Measurements from ENCODE around the gene PHACTR1. TPM values are rescaled to one million over a fixed set of nuclear protein-coding genes. Genes with fewer than 3 reads are reported as not detected.

Gene PHACTR1
- total and polyA plus RNA-seq, 12 donors = 6.3 to 150 (median 79.9) TPM

DNA sequence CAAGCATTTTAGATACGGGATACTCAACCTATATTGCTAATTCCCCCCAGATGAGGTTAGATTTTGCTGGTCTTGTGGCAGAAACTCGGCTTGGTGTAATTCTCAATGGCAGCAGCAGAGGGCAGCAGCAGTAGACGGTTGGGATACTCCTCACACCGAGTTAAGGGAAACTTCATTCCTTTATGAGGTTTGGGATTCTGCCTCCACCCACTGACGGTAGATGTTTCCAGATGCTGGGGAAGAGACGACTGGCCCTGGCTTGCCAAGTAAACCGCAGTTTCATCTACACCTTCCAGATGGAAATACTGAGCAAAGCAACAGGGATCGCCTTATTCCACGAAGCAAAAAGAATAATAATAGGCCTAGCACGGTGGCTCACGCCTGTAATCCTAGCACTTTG is 620.0 kb downstream of the PHACTR1 start:
- no peak overlapping the region for H3K4me3 ChIP-seq
- H3K4me1 ChIP-seq = peaks cover 0 to 29% (median 8%) of the 10 kb centered on the region in 9 donors
- peak overlapping the region in 1 of 10 donors; percentile 40 for H3K27ac ChIP-seq
- peaks cover 0 to 3% (median 0%) of the 10 kb centered on the region in 11 donors for H3K9me3 ChIP-seq
- 24 to 26% methylated on average over 11 of the region's 11 CpGs for WGBS, 2 donors
- ATAC-seq = peak; percentile 66 to 85 (median 72)
- peak; percentile 82 to 84 for DNase-seq
- intact Hi-C loops (cut with DNase I) = loop anchor here in 9 of 10 donors (1.0 to 10.0 kb wide), 14 partner anchors 142 to 431 kb away; partner anchors contain the start of genes SIRT5 (in 5 of the 9), GFOD1 (in 2 of the 9) and NOL7 (in 1 of the 9)
- no peaks in the 10 kb centered on the region for H3K27me3 ChIP-seq
- TF ChIP-seq, protein P1, sequence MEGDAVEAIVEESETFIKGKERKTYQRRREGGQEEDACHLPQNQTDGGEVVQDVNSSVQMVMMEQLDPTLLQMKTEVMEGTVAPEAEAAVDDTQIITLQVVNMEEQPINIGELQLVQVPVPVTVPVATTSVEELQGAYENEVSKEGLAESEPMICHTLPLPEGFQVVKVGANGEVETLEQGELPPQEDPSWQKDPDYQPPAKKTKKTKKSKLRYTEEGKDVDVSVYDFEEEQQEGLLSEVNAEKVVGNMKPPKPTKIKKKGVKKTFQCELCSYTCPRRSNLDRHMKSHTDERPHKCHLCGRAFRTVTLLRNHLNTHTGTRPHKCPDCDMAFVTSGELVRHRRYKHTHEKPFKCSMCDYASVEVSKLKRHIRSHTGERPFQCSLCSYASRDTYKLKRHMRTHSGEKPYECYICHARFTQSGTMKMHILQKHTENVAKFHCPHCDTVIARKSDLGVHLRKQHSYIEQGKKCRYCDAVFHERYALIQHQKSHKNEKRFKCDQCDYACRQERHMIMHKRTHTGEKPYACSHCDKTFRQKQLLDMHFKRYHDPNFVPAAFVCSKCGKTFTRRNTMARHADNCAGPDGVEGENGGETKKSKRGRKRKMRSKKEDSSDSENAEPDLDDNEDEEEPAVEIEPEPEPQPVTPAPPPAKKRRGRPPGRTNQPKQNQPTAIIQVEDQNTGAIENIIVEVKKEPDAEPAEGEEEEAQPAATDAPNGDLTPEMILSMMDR (IDR thresholded peaks at IDR 0.05) = peak; percentile 70 to 95 (median 90)
- H3K36me3 ChIP-seq = no peaks in the 10 kb centered on the region

DNA sequence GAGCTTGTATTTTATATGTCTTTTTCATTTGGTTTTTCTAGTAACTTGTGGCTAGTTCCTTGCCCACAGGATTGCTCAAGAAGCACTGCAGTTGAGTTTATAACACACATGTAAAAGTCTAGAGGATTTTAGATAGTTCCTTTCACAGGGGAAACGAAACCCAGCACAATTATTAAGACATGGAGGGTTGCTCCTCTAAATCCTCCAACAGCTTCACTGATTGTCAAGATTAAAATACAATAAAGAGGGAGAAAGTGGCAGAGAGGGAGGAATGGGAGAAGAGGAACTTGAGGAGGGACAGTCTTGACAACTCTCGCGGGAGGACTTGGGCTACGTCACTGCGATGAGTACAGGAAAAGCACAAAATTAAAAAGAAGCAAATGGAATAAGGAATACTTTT is 621.5 kb downstream of the PHACTR1 start:
- no peaks in the 10 kb centered on the region for H3K36me3 ChIP-seq
- peaks cover 0 to 11% (median 0%) of the 10 kb centered on the region in 11 donors for H3K9me3 ChIP-seq
- DNase-seq = no peak
- intact Hi-C loops (cut with DNase I) = loop anchor here in 8 of 10 donors (5.0 to 10.0 kb wide), 7 partner anchors 143 to 429 kb away; partner anchors contain the start of genes SIRT5 (in 4 of the 8), GFOD1 (in 1 of the 8) and NOL7 (in 1 of the 8)
- TF ChIP-seq, protein P1 (IDR thresholded peaks at IDR 0.05) = no peak
- H3K27me3 ChIP-seq = no peaks in the 10 kb centered on the region
- H3K4me1 ChIP-seq = peaks cover 0 to 19% (median 6%) of the 10 kb centered on the region in 9 donors
- 88 to 90% methylated on average over 5 of the region's 5 CpGs for WGBS, 2 donors
- ATAC-seq = no peak
- no peak overlapping the region for H3K4me3 ChIP-seq
- no peak overlapping the region for H3K27ac ChIP-seq
